HFFc6 (cell line): Measurements from ENCODE around the gene SLC8A1. TPM values are rescaled to one million over a fixed set of nuclear protein-coding genes. Genes with fewer than 3 reads are reported as not detected.
A peak's percentile ranks its signal among the peaks of the same experiment; 100 is the strongest.

Experiments used
- DNase-seq: peaks from one replicate; pipeline ENCODE4 v3.0.0-alpha.2; 2018
- H3K27ac Mint-ChIP-seq: 2 replicates; pipeline ENCODE4 v1.8.0; 2020; ENCODE audit warnings: mild to moderate bottlenecking, mixed read lengths
- H3K27me3 Mint-ChIP-seq: 2 replicates; pipeline ENCODE4 v1.8.0; 2021; ENCODE audit warnings: mild to moderate bottlenecking, moderate library complexity, mixed read lengths; ENCODE audit not compliant: insufficient read depth
- H3K36me3 Mint-ChIP-seq: 2 replicates; pipeline ENCODE4 v1.8.0; 2021; ENCODE audit warnings: low read depth, mixed read lengths
- H3K4me1 Mint-ChIP-seq: 2 replicates; pipeline ENCODE4 v1.8.0; 2020; ENCODE audit warnings: low read depth, mixed read lengths
- H3K4me3 Mint-ChIP-seq: 2 replicates; pipeline ENCODE4 v1.8.0; 2020; ENCODE audit warnings: mild to moderate bottlenecking, moderate library complexity, mixed read lengths
- H3K9me3 Mint-ChIP-seq: 2 replicates; pipeline ENCODE4 v1.8.0; 2020; ENCODE audit warnings: mild to moderate bottlenecking, mixed read lengths
- CTCF ChIP-seq: fragments of 200-600 bp; sonication (generic); IDR thresholded peaks from 2 replicates; pipeline ENCODE4 v1.5.0; 2021; ENCODE audit warnings: antibody characterized with exemption, mild to moderate bottlenecking
- total RNA-seq, 6 experiments: library from RNA; stranded (reverse); fragmentation: NEBNext Ultra II Directional; extraction: Animal tissue kit (Norgen Biotek cat#: 25700); gene quantifications; 2 replicates in 1 of 6; 3 replicates in 5 of 6; pipeline ENCODE4 v1.2.3, GENCODE V29; 2021

The SLC8A1 gene
- total RNA-seq, 6 experiments from 2014 or later, result 71.5 to 96.9 (median 92.2) TPM

GRCh38 chr2:40374543-40375240 is 77.2 kb downstream of the SLC8A1 start:
- H3K27ac Mint-ChIP-seq, result no peak overlapping the region
- no peaks in the 10 kb centered on the region for H3K9me3 Mint-ChIP-seq
- H3K4me1 Mint-ChIP-seq, result peaks cover 50% of the 10 kb centered on the region
- no peak for TF ChIP-seq CTCF
- H3K36me3 Mint-ChIP-seq, result peaks cover 23% of the 10 kb centered on the region
- H3K27me3 Mint-ChIP-seq, result no peaks in the 10 kb centered on the region
- no peak for DNase-seq
- no peak overlapping the region for H3K4me3 Mint-ChIP-seq

GRCh38 chr2:40373111-40373510 is 78.8 kb downstream of the SLC8A1 start:
- H3K9me3 Mint-ChIP-seq, result no peaks in the 10 kb centered on the region
- peaks cover 19% of the 10 kb centered on the region for H3K36me3 Mint-ChIP-seq
- H3K4me3 Mint-ChIP-seq, result peak overlapping the region; percentile 81; the same call in 1 of the 2 replicates
- H3K4me1 Mint-ChIP-seq, result peaks cover 62% of the 10 kb centered on the region
- H3K27me3 Mint-ChIP-seq, result no peaks in the 10 kb centered on the region
- no peak for DNase-seq
- peak overlapping the region; percentile 99 for H3K27ac Mint-ChIP-seq
- TF ChIP-seq CTCF, result no peak

GRCh38 chr2:40372283-40372985 is 79.5 kb downstream of the SLC8A1 start:
- H3K4me1 Mint-ChIP-seq, result peaks cover 64% of the 10 kb centered on the region
- H3K27me3 Mint-ChIP-seq, result no peaks in the 10 kb centered on the region
- TF ChIP-seq CTCF, result no peak
- H3K9me3 Mint-ChIP-seq, result no peaks in the 10 kb centered on the region
- peak; percentile 33 for DNase-seq
- H3K27ac Mint-ChIP-seq, result peak overlapping the region; percentile 99
- H3K4me3 Mint-ChIP-seq, result peak overlapping the region; percentile 81
- peaks cover 14% of the 10 kb centered on the region for H3K36me3 Mint-ChIP-seq

GRCh38 chr2:40371525-40372282 is 80.2 kb downstream of the SLC8A1 start:
- Mint-ChIP-seq H3K4me1 (peaks cover 72% of the 10 kb centered on the region), H3K4me3 (peak overlapping the region; percentile 81), H3K9me3 (no peaks in the 10 kb centered on the region), H3K36me3 (peaks cover 17% of the 10 kb centered on the region), H3K27ac (peak overlapping the region; percentile 99), H3K27me3 (no peaks in the 10 kb centered on the region)
- TF ChIP-seq CTCF, result no peak
- peak; percentile 87 for DNase-seq

GRCh38 chr2:40370007-40370395 is 81.9 kb downstream of the SLC8A1 start:
- H3K27ac Mint-ChIP-seq, result peak overlapping the region; percentile 99
- no peaks in the 10 kb centered on the region for H3K9me3 Mint-ChIP-seq
- peak; percentile 73 for DNase-seq
- H3K27me3 Mint-ChIP-seq, result no peaks in the 10 kb centered on the region
- H3K4me3 Mint-ChIP-seq, result peak overlapping the region; percentile 46
- peaks cover 12% of the 10 kb centered on the region; the same call in 1 of the 2 replicates for H3K36me3 Mint-ChIP-seq
- H3K4me1 Mint-ChIP-seq, result peaks cover 89% of the 10 kb centered on the region
- TF ChIP-seq CTCF, result no peak
